Kidney glomerular epithelial cell (primary cell): ENCODE results near the gene DUOX2.
A peak's percentile ranks its signal among the peaks of the same experiment; 100 is the strongest.
"Not testable (repeated sequence)": the region's sequence is repeated elsewhere in the genome, so short reads cannot be mapped to it uniquely, and the experiment has no call there.

Experiments
- DNase-seq: peaks from one replicate; lab custom pipeline; 2025; lab: John Stamatoyannopoulos, UW

DUOX2 gene

DNA sequence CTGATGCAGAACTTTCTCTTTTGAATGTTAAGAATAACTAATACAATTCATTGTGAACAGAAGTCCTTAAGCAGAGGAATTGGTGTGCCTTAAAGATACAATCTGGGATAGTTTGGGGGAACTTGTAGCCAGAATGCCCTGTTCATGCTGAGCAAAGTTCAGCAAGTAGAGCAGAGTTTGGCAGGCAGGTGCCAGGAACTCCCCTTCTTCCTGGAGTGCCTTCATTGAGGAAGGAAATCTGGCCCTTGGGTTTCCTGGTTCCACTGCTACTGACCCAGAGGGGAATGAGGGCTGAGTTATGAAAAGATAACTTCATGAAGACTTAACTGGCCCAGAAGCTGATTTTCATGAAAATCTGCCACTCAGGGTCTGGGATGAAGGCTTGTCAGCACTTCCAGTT, 40.4 kb downstream of the DUOX2 start:
- not testable (repeated sequence) for DNase-seq

DNA sequence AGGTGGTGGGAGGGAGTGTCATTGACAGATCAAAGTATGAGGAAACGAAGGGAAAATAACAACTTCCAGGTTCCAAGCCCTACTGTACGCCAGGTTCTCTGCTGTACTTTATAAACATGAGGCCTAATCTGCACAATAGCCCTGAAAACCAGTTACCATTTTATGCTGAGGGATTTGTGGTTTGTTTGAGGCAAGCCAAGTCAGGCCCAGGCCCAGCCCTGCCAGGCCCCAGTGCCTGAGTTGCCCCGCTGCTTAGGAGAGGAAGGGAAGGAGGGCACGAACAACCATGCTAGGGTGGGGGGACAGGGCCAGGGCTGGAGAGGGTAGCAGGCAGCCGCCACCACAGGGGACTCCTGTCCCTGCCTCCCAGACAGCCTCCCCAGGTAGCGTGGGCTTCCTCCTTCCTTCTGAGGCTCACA, 44.0 kb downstream of the DUOX2 start:
- not testable (repeated sequence) for DNase-seq

DNA sequence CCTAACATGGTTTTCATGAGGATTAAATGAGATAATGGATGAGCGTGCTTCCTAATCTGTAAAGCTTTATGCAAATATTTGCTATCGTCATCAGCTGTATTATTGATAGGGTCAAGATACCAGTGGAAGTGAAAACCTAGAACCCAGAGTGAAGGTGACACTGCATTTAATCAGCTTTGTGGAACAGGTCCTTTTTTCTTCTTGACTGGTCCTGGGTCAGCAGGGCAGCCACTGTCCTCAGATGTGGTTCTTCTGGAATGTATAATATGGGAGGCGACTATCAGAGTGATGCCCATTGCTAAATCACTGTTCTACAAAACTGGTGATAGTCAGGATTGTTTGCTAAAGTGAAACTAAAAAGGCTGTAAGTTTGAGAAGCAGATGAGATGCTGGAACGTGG, 49.6 kb downstream of the DUOX2 start:
- peak; percentile 51 for DNase-seq

DNA sequence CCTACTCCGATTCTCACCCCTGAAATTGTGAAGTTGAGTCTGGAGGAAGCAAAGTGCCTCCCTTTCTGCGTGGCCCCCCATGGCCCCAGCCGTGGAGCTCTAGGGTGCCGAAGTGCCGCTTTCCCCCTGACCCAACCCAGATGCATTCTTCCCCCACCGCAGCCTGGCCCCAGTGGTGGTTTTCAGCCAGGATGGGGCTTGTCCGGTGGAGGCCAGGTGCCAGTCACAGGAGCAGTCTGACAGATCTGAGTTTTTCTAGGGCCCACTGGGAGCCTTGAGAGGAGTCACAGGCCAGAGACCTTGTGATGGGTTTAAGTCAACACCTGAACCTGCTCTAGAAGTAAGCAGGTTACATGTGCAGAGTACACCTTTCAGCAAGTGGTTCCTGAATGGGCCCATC, 51.7 kb downstream of the DUOX2 start:
- not testable (repeated sequence) for DNase-seq

DNA sequence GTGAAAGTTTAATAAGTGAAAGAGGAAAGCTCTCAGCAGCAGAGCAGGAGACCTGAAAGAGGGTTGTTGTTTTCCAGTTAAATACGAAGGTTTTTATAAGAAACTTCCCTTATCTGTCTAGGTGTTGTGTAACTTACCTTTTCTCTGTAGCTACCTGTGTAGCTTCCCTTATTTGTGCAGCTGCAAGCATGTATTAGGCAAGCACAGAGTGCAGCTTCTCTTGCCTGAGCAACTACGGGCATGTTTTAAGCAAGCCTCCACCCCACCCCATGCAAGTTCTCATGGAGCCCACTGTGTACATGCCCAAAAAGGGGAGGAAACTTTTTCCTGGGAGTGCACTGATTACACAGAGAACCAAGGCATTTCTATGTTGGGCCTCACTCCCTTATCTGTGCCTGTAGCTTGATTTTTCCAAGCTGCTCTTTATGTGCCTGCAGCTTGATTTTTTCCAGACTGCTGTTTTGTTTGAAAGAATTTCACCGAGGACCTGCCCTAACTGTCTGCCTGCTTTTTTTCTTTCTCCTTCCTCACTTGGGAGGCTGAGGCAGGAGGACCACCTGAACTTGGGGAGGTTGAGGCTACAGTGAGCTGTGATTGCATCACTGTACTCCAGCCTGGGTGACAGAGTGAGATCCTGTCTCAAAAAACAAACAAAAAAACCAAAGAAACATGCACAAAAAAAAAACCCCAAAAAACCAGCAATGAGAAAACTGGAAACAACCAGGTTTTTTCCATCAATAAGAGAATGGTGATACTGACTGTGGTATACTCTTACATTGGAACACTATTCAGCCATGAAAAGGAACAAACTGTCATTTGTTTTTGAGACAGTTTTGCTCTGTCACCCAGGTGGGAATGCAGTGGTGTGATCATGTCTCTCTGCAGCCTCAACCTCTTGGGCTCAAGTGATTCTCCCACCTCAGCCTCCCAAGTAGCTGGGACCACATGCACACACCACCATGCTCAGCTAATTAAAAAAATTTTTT, 55.0 kb downstream of the DUOX2 start:
- not testable (repeated sequence) for DNase-seq

DNA sequence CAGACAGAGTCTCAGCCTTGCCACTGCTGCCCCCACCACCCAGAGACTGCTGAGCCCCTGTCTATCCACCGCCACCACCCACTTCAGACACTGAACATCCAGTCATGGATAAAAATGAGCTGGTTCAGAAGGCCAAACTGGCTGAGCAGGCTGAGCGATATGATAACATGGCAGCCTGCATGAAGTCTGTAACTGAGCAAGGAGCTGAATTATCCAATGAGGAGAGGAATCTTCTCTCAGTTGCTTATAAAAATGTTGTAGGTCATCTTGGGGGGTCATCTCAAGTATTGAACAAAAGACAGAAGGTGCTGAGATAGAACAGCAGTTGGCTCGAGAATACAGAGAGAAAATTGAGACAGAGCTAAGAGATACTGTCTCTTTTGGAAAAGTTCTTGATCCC, 61.3 kb downstream of the DUOX2 start:
- not testable (repeated sequence) for DNase-seq

DNA sequence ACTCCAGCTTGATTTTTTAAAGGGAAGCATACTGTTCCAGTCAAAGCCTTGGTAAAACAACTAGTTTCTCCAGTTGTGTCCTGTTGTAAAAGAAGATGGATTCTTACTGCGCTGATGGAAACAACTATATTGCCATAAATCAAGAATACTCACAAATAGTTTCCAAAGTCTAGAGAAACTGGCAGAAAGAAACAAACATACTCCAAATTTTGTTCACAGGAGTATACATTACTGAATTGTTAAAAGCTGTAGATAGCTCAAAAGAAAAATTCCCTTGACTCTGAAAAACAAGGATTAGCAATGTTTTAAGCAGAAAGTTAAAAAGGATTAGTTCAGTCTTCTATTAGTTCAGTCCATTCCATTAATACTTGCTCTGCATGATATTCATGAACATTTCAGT, 63.4 kb downstream of the DUOX2 start:
- no peak for DNase-seq

DNA sequence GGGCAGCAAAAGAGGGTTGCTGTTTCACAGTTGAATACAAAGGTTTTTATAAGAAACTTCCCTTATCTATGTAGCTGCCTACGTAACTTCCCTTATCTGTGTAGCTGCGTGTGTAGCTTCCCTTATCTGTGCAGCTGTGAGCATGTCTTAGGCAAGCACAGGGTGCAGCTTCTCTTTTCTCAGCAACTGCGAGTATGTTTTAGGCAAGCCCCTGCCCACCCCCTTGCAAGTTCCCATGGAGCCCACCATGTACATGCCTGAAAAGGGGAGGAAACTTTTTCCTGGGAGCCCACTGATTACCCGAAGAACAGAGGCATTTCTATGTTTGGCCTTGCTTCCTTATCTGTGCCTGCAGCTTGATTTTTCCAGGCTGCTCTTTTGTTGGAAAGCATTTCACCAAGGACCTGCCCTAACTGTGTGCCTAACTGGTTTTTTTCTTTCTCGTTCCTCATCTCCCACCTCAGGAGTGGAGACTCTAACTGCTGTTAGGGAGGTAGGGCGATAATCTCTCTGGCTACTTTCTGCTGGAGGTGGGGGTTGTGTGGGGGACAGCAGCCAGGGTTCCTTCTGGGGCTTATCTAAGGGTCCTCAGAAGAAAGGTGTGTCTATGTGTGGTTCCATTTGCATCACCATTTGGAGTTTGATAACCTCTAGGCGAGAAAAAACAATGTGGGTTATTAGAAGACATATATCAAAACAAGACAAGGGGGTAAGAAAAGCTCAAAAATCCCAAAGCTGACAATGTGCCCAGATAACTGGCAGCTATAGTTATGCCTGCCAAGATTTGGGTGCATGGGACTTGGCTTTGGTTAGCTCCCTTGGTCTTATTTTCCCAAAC, 65.0 kb downstream of the DUOX2 start:
- DNase-seq: no peak

DNA sequence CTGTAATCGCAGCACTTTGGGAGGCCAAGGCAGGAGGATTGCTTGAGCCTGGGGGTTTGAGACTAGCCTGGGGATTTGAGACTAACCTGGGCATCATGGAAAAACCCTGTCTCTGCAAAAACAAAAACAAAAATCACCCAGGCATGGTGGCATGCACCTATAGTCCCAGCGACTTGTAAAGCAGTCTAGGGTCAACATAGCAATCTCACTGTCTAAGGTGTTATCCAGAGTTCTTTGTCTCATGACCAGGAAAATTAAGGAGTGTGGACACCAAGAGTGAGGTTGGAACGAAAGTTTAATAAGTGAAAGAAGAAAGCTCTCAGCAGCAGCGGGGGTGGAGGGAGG, 65.6 kb downstream of the DUOX2 start:
- DNase-seq: not testable (repeated sequence)

DNA sequence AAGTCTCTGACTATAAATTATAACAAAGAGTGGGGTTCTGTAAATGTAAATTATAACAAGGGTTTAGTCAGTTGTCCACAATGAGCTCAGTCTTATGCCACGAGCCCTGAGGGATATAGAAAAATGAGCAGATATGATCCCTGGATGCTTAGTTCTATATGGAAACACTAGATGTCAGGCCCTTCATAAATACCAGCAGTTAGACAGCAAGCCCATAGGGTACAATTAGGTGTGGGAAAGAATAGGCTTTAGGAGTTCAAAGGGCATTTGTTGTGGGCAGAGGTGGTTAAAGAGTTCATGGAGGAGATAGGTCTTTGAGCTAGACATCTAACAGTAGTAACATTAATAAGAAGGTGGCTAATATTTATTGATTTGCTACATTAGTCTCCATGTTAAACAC, 69.7 kb downstream of the DUOX2 start:
- not testable (repeated sequence) for DNase-seq

DNA sequence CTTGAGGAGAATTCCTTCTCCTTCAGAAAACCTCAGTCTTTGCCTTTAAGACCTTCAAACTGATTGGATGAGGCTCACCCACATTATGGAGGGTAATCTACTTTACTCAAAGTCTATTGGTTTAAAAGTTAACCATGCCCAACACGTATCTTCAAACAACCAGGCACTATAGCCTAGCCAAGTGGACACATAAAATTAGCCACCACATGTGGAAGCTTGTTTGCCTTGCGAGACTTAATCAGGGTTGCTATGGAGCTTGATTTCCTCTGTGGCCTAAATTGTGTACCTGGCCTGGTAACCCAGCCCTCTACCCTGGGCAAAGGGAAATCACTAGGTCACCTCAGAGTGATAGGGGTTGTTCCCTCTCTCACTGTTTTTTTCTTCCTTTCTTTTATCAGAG, 71.1 kb downstream of the DUOX2 start:
- not testable (repeated sequence) for DNase-seq
